ENCODE results near the gene ACTR10.

Gene ACTR10

DNA sequence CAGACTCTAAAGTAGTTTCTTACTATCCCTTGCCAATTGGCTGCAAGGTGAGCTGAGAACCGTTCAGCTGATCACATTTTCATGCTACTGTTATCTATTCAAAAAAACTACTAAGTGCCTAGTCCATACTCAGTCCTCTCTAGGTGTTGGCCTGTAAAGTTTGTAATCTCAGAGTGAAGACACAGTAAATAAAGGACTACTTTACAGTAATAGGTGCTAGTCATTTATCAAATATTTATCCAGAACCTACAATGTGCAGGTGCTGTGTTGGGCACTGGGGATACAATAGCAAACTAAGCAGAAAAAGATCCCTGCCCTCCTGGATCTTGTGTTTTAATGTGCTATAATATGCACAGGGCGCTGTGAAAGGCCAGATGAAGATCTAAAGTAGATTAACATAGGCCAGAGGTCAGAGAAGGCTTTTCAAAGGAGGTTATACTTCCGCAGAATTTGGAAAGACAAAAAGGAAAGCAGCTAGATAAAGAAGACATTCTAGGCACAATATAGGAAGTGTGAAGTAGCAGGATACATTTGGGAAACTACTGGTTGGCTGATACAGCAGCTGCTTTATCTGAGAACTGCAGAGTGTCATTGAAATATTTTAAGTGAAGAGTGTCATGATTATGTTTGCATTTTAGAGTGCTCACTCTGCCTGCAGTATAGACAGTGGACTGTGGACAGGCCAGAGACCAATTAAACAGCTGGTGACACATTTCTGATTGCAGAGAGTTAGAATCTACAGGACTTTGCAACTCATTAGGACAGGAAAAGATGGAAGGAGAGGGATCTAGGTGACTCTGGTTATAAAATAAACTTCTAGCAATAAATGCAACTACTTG is 8.0 kb upstream of the ACTR10 start:
- DNase-seq (ENCODE audit: low read depth), result no peak
- TF ChIP-seq, protein P1, sequence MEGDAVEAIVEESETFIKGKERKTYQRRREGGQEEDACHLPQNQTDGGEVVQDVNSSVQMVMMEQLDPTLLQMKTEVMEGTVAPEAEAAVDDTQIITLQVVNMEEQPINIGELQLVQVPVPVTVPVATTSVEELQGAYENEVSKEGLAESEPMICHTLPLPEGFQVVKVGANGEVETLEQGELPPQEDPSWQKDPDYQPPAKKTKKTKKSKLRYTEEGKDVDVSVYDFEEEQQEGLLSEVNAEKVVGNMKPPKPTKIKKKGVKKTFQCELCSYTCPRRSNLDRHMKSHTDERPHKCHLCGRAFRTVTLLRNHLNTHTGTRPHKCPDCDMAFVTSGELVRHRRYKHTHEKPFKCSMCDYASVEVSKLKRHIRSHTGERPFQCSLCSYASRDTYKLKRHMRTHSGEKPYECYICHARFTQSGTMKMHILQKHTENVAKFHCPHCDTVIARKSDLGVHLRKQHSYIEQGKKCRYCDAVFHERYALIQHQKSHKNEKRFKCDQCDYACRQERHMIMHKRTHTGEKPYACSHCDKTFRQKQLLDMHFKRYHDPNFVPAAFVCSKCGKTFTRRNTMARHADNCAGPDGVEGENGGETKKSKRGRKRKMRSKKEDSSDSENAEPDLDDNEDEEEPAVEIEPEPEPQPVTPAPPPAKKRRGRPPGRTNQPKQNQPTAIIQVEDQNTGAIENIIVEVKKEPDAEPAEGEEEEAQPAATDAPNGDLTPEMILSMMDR (IDR thresholded peaks at IDR 0.05; ENCODE audit: low read depth, low read length, missing control alignments), result no peak
- no peak overlapping the region for H3K4me3 ChIP-seq (ENCODE audit: low read depth, low read length)

DNA sequence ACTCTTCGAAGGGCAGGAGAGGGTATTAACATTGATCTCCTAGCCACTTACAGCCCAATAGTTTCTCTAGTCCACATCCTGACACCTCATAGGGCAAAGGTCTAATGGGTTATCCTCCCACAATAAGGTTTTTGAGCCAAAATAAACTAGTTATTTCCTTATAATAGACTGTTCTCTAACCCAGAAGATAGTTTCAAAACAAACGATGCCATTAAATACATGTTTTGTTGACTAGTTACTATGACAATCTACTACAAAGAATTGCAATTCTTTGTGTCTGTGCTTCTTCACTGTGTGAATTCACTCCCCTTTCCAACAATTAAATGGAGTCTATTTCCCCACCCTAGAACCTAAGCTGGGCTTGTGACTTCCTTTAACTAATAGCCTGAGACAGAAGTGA is 6.4 kb upstream of the ACTR10 start:
- TF ChIP-seq, protein P1 (IDR thresholded peaks at IDR 0.05; ENCODE audit: low read depth, low read length, missing control alignments), result no peak
- H3K4me3 ChIP-seq (ENCODE audit: low read depth, low read length), result no peak overlapping the region
- DNase-seq (ENCODE audit: low read depth), result no peak

DNA sequence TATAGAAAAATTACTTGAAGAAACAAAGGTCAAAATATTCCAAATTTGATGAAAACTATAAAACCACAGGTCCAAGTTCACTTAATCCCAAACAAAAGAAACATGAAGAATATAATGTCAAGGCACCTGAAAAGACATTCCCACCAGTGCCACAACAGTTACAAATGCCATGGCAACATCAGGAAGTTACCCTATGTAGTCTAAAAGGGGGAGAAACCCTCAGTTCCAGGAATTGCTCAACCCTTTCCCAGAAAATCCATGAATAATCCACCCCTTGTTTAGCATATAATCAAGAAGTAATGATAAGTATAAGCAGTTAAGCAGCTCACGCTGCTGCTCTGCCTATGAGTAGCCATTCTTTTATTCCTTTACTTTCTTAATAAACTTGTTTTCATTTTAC is 3.8 kb upstream of the ACTR10 start:
- H3K4me3 ChIP-seq (ENCODE audit: low read depth, low read length), result no peak overlapping the region
- TF ChIP-seq, protein P1 (IDR thresholded peaks at IDR 0.05; ENCODE audit: low read depth, low read length, missing control alignments), result no peak
- no peak for DNase-seq (ENCODE audit: low read depth)

DNA sequence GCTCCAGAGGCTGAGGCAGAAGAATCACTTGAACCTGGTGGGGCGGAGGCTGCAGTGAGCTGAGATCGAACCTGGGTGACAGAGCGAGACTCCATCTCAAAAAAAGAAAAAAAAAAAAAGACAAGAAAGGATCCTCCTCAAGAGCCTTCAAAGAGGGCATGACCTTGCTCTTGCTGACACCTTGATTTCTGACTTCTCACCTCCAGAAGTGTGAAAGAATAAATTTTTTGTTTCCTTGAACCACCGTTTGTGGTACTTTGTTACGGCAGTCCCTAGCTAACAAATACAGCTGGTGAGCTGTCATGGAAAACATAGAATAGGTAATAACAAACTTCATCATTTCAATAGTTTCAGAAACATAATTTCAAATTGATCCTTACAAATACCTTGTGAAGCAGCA is 1.9 kb upstream of the ACTR10 start:
- H3K4me3 ChIP-seq (ENCODE audit: low read depth, low read length), result no peak overlapping the region

DNA sequence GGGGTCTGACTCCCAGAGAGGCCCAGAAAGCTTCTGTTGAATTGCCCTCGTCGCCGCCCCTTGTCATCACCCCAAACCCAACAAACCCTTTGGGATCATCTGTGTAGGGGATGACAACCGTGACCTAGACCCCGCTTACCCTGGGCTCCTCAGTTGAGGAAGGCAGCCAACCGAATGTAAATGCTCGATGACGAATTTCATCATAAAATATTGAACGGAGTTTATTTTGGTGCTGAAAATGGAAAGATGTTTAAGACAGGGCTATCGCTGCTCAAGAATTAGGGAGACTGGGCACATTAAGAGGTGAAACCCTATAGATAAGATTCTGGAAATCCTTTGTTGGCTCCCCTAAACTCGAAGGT is 512 bp downstream of the ACTR10 start:
- H3K4me3 ChIP-seq (ENCODE audit: low read depth, low read length), result peak overlapping the region; percentile 94
- TF ChIP-seq, protein P1 (IDR thresholded peaks at IDR 0.05; ENCODE audit: low read depth, low read length, missing control alignments), result no peak
- no peak for DNase-seq (ENCODE audit: low read depth)

More for the DNA sequence above, 1.9 kb upstream of the ACTR10 start:
- no peak for DNase-seq (ENCODE audit: low read depth)
- TF ChIP-seq, protein P1 (IDR thresholded peaks at IDR 0.05; ENCODE audit: low read depth, low read length, missing control alignments), result no peak

DNA sequence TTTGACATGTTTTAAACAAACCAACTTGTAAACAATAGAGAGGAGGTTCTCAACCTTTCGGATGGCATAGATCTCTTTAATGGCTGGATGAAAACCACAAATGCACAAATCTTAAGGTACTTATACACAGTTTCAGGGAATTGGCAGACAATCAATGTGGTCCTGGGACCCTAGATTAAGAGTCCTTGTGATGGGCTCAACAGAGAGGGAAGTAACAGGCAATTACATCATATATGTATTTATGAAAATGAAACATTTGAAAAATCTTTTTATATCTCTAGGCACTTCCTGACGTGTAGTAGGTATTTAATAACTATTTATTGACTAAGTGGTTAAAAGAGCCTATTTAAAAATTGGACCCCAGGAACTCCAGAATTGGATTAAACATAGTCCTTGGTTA is 897 bp downstream of the ACTR10 start:
- DNase-seq (ENCODE audit: low read depth), result no peak
- H3K4me3 ChIP-seq (ENCODE audit: low read depth, low read length), result peak overlapping the region; percentile 94
- TF ChIP-seq, protein P1 (IDR thresholded peaks at IDR 0.05; ENCODE audit: low read depth, low read length, missing control alignments), result no peak

DNA sequence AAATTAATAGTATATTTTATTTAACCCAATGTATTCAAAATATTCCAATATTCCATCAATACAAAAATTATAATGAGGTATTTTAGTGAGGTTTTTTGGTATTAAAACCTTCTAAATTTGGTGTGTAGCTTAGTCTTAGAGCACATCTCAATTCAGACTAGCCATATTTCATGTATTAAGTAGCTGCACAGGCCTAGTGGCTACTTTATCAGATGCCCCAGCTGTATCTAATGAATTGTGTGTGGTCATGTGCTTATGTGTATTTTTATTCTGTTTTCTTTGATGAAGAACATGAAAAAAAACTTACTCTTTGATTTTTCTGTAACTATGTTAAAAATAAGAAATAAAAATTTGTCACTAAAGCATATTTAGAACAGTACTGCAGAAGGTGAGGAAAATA is 13.2 kb downstream of the ACTR10 start:
- TF ChIP-seq, protein P1 (IDR thresholded peaks at IDR 0.05; ENCODE audit: low read depth, low read length, missing control alignments), result no peak
- DNase-seq (ENCODE audit: low read depth), result no peak
- no peak overlapping the region for H3K4me3 ChIP-seq (ENCODE audit: low read depth, low read length)
